ENCODE measurements around the gene ATF5. TPM values are rescaled to one million over a fixed set of nuclear protein-coding genes. Genes with fewer than 3 reads are reported as not detected.
"Not testable (repeated sequence)": the region's sequence is repeated elsewhere in the genome, so short reads cannot be mapped to it uniquely, and the experiment has no call there.

Gene ATF5
- total RNA-seq, 1 donor from 2014 or later: 20.1 TPM

DNA sequence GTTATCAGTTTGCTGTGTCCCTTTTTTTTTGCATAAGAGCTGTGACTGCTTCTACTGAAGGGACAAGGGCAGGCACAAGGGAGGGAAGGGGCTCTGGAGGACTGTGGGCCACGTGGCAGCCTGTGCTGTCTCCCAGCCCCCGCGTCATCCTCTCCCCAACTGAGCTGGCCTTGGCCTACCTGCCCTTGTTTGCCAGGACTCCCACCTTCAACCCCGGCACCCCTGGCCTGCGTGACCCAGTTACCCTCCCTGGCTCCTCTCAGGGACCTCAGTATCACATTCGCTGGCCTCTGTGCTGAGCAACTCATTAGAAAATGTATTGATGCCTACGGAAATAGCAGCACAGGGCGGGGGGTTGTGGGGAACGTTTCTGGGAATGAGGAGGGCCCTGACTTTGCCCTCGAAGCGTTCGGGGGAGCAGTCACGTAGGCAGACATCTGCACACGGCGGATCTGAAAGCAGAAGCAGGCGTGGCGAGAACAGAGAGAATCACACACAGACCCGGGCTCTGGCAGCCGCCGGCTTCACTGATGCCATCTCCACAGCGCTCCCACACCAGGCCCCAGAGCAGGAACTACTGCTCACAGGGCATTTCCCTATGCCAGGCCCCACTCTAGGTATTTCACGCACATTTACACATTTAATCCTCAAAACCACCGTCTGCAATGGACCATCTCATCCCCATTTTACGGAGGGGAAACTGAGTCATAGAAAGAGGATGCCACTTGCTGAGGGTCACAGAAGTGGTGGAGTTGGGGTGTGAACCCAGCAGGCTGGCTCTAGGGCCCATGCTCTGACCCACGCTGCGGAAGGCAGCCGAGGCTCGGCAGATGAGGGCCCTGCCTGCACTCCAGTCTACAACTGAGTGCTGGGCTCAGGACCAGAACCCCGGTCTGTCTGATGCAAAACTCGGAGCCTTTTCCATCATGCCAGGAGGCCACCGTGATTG is 5.7 kb upstream of the ATF5 start:
- Mint-ChIP-seq H3K4me1 (ENCODE audit: unreplicated experiment) (peaks cover 16% of the 10 kb centered on the region), H3K9me3 (ENCODE audit: unreplicated experiment) (no peaks in the 10 kb centered on the region), H3K27me3 (ENCODE audit: unreplicated experiment) (no peaks in the 10 kb centered on the region), H3K4me3 (ENCODE audit: unreplicated experiment) (no peak overlapping the region), H3K27ac (ENCODE audit: unreplicated experiment) (no peak overlapping the region), H3K36me3 (ENCODE audit: unreplicated experiment) (peaks cover 19% of the 10 kb centered on the region)
- TF ChIP-seq, protein P1, sequence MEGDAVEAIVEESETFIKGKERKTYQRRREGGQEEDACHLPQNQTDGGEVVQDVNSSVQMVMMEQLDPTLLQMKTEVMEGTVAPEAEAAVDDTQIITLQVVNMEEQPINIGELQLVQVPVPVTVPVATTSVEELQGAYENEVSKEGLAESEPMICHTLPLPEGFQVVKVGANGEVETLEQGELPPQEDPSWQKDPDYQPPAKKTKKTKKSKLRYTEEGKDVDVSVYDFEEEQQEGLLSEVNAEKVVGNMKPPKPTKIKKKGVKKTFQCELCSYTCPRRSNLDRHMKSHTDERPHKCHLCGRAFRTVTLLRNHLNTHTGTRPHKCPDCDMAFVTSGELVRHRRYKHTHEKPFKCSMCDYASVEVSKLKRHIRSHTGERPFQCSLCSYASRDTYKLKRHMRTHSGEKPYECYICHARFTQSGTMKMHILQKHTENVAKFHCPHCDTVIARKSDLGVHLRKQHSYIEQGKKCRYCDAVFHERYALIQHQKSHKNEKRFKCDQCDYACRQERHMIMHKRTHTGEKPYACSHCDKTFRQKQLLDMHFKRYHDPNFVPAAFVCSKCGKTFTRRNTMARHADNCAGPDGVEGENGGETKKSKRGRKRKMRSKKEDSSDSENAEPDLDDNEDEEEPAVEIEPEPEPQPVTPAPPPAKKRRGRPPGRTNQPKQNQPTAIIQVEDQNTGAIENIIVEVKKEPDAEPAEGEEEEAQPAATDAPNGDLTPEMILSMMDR (IDR thresholded peaks at IDR 0.05): no peak
- no peak for DNase-seq (ENCODE audit: extremely low spot score, unreplicated experiment)

DNA sequence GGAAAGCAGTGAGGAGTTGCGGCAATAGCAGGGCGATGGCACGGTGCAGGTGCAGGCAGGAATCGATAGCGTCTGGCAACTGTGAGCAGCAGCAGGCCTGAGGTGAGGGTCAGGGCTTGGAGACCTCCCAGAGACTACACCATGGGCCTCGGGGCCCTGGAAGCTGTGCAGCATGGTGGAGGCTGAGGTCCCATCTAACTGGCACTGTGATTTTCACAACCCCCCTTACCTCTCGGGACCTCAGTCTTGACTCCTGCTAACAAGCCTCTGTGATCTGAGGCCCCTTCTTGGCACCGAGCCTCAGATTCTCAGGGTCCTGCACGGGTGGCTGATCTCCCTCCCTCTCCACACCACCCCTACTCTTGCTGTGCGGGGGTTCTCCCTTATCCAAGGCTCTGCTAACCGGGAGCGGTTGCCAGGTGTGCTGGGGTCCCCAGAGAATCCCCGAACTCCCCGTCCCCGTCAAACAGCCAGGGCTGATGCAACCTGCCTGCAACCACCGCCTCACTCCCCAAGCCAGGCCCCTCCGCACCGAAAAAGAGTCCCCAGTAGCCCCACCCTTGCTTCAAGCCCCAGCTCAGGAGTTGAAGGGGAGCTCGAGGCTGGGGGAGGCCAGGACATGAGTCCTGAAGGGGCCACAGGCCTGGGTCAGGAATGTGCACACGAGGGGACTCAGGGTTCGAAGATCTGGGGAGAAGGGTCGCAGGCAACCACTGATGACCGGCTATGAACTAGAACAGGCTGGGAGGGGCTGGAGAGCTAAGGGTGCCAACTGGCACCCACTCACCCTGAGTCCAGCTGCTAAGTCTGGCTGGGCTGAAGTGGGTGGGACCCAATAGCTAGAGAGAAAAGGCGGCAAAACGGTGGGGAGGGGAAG is 4.8 kb upstream of the ATF5 start:
- Mint-ChIP-seq H3K9me3 (ENCODE audit: unreplicated experiment) (no peaks in the 10 kb centered on the region), H3K27ac (ENCODE audit: unreplicated experiment) (no peak overlapping the region), H3K27me3 (ENCODE audit: unreplicated experiment) (no peaks in the 10 kb centered on the region), H3K4me1 (ENCODE audit: unreplicated experiment) (peaks cover 19% of the 10 kb centered on the region), H3K36me3 (ENCODE audit: unreplicated experiment) (peaks cover 18% of the 10 kb centered on the region), H3K4me3 (ENCODE audit: unreplicated experiment) (no peak overlapping the region)
- no peak for DNase-seq (ENCODE audit: extremely low spot score, unreplicated experiment)
- TF ChIP-seq, protein P1 (IDR thresholded peaks at IDR 0.05): no peak

DNA sequence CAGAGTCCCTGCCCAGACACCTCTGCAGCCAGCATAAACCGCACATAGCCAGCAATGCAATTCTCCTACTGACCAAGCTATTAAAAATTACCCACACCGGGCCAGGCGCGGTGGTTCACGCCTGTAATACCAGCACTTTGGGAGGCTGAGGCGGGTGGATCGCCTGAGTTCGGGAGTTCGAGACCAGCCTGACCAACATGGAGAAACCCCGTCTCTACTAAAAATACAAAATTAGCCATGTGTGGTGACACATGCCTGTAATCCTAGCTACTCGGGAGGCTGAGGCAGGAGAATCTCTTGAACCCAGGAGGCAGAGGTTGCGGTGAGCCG is 4.2 kb upstream of the ATF5 start:
- Mint-ChIP-seq H3K36me3 (ENCODE audit: unreplicated experiment) (peaks cover 15% of the 10 kb centered on the region), H3K4me1 (ENCODE audit: unreplicated experiment) (peaks cover 20% of the 10 kb centered on the region)
- not testable (repeated sequence) for H3K9me3 Mint-ChIP-seq (ENCODE audit: unreplicated experiment); H3K27me3 Mint-ChIP-seq (ENCODE audit: unreplicated experiment); H3K4me3 Mint-ChIP-seq (ENCODE audit: unreplicated experiment); H3K27ac Mint-ChIP-seq (ENCODE audit: unreplicated experiment); DNase-seq (ENCODE audit: extremely low spot score, unreplicated experiment)

DNA sequence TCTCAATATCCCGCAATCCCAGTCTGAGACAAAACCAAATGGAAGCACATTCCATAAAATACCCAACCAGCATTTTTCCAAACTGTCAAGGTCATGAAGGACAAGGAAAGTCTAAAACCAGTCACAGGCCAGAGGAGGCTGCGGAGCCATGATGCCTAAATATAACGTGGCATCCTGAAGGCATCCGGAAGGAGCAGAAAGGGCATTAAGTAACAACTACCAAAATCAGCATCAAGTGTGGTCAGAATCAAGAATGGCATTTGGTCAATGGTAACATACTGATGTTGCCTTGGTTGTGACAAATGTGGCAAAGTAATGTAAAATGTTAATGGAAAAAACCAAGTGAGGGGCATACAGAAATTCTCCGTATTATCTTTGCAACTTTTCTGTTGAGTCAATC is 3.5 kb upstream of the ATF5 start:
- no peak for DNase-seq (ENCODE audit: extremely low spot score, unreplicated experiment)
- H3K4me1 Mint-ChIP-seq (ENCODE audit: unreplicated experiment): peaks cover 26% of the 10 kb centered on the region
- H3K27ac Mint-ChIP-seq (ENCODE audit: unreplicated experiment): no peak overlapping the region
- peaks cover 14% of the 10 kb centered on the region for H3K36me3 Mint-ChIP-seq (ENCODE audit: unreplicated experiment)
- no peaks in the 10 kb centered on the region for H3K27me3 Mint-ChIP-seq (ENCODE audit: unreplicated experiment)
- H3K4me3 Mint-ChIP-seq (ENCODE audit: unreplicated experiment): no peak overlapping the region
- no peaks in the 10 kb centered on the region for H3K9me3 Mint-ChIP-seq (ENCODE audit: unreplicated experiment)
- TF ChIP-seq, protein P1 (IDR thresholded peaks at IDR 0.05): no peak

DNA sequence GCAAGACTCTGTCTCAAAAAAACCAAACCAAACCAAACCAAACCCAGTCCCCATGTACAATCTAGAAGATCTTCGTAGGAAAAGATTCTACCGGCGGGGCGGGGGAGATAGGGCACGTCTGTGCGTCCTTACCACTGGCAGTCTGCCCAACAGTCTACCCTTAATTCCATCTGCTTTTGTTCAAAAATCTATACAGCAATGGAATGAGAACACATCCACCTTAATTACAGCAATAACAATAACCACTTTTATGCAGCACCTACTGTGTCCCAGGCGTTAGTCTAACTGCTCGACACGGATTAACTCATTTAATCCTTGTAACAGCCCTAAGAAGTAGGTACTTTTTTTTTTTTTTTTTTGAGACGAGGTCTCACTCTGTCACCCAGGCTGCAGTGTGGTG is 2.5 kb upstream of the ATF5 start:
- TF ChIP-seq, protein P1 (IDR thresholded peaks at IDR 0.05): no peak
- Mint-ChIP-seq H3K4me1 (ENCODE audit: unreplicated experiment) (peaks cover 29% of the 10 kb centered on the region), H3K27me3 (ENCODE audit: unreplicated experiment) (no peaks in the 10 kb centered on the region), H3K9me3 (ENCODE audit: unreplicated experiment) (no peaks in the 10 kb centered on the region), H3K36me3 (ENCODE audit: unreplicated experiment) (peaks cover 16% of the 10 kb centered on the region), H3K4me3 (ENCODE audit: unreplicated experiment) (no peak overlapping the region), H3K27ac (ENCODE audit: unreplicated experiment) (no peak overlapping the region)
- DNase-seq (ENCODE audit: extremely low spot score, unreplicated experiment): no peak

Data from osteocyte (in vitro differentiated cells).